H9 (cell line): Measurements from ENCODE around the gene CCDC138. TPM values are rescaled to one million over a fixed set of nuclear protein-coding genes. Genes with fewer than 3 reads are reported as not detected.

Experiments
- DNase-seq: peaks from one replicate; pipeline ENCODE4 v3.0.0-alpha.2; 2017
- H2AFZ ChIP-seq: one replicate; pipeline ENCODE4 v1.6.1; 2013; ENCODE audit warnings: mild to moderate bottlenecking, low read length, control low read depth, moderate library complexity
- H2AK5ac ChIP-seq: 2 replicates; pipeline ENCODE4 v1.6.1; 2013; ENCODE audit warnings: low read length, control low read depth, mixed read lengths; ENCODE audit not compliant: insufficient read length
- H2BK120ac ChIP-seq: one replicate; pipeline ENCODE4 v1.6.1; 2013; ENCODE audit warnings: low read depth, mild to moderate bottlenecking, low read length, control low read depth, inconsistent platforms; ENCODE audit not compliant: poor library complexity, severe bottlenecking
- H2BK12ac ChIP-seq: 2 replicates; pipeline ENCODE4 v1.6.1; 2013; ENCODE audit warnings: low read length, control low read depth, mixed read lengths, low read depth; ENCODE audit not compliant: insufficient read length
- H2BK15ac ChIP-seq: 2 replicates; pipeline ENCODE4 v1.6.1; 2013; ENCODE audit warnings: low read depth, low read length, control low read depth
- H2BK20ac ChIP-seq: one replicate; pipeline ENCODE4 v1.6.1; 2013; ENCODE audit warnings: low read depth, mild to moderate bottlenecking, low read length, control low read depth, inconsistent platforms; ENCODE audit not compliant: poor library complexity, severe bottlenecking
- H2BK5ac ChIP-seq: 2 replicates; pipeline ENCODE4 v1.6.1; 2013; ENCODE audit warnings: low read length, control low read depth, mixed read lengths; ENCODE audit not compliant: insufficient read length
- H3K14ac ChIP-seq: 2 replicates; pipeline ENCODE4 v1.6.1; 2013; ENCODE audit warnings: low read length, control low read depth; ENCODE audit not compliant: insufficient read depth
- H3K18ac ChIP-seq: 2 replicates; pipeline ENCODE4 v1.6.1; 2013; ENCODE audit warnings: low read depth, mild to moderate bottlenecking, mixed read lengths, low read length, control low read depth; ENCODE audit not compliant: insufficient read length
- H3K23ac ChIP-seq: 2 replicates; pipeline ENCODE4 v1.6.1; 2013; ENCODE audit warnings: low read length, control low read depth, mixed read lengths, low read depth; ENCODE audit not compliant: insufficient read length
- H3K23me2 ChIP-seq: 2 replicates; pipeline ENCODE4 v1.6.1; 2013; ENCODE audit warnings: low read depth, mild to moderate bottlenecking, mixed read lengths, low read length, control low read depth; ENCODE audit not compliant: insufficient read length, poor library complexity, severe bottlenecking
- H3K27ac ChIP-seq: 2 replicates; pipeline ENCODE4 v1.5.1; 2013; ENCODE audit warnings: low read length, control low read depth, mixed read lengths, low read depth; ENCODE audit not compliant: insufficient read length
- H3K27me3 ChIP-seq: 2 replicates; pipeline ENCODE4 v1.6.1; 2013; ENCODE audit warnings: low read length, control low read depth, inconsistent platforms; ENCODE audit not compliant: insufficient read depth
- H3K4ac ChIP-seq: 2 replicates; pipeline ENCODE4 v1.6.1; 2013; ENCODE audit warnings: low read depth, mild to moderate bottlenecking, control low read depth, inconsistent platforms, low read length, moderate library complexity
- H3K4me1 ChIP-seq: 2 replicates; pipeline ENCODE4 v1.6.1; 2013; ENCODE audit warnings: low read length, control low read depth, inconsistent platforms; ENCODE audit not compliant: insufficient read depth
- H3K4me2 ChIP-seq: 2 replicates; pipeline ENCODE4 v1.6.1; 2013; ENCODE audit warnings: low read length, control low read depth, mixed read lengths; ENCODE audit not compliant: insufficient read length, insufficient read depth
- H3K56ac ChIP-seq: 2 replicates; pipeline ENCODE4 v1.6.1; 2013; ENCODE audit warnings: low read depth, mild to moderate bottlenecking, mixed read lengths, low read length, control low read depth; ENCODE audit not compliant: insufficient read length
- H3K79me1 ChIP-seq: 2 replicates; pipeline ENCODE4 v1.6.1; 2013; ENCODE audit warnings: low read depth, mild to moderate bottlenecking, moderate library complexity, low read length, control low read depth, inconsistent platforms; ENCODE audit not compliant: insufficient read depth, poor library complexity, severe bottlenecking
- H3K79me2 ChIP-seq: 2 replicates; pipeline ENCODE4 v1.6.1; 2013; ENCODE audit warnings: low read length, control low read depth, inconsistent platforms; ENCODE audit not compliant: insufficient read depth
- H3K9ac ChIP-seq: 2 replicates; pipeline ENCODE4 v1.6.1; 2013; ENCODE audit warnings: low read length, control low read depth, mixed read lengths; ENCODE audit not compliant: insufficient read length; ENCODE audit errors: extremely low read depth
- H3K9me3 ChIP-seq: one replicate; pipeline ENCODE4 v1.6.1; 2013; ENCODE audit warnings: low read depth, low read length, inconsistent platforms; ENCODE audit not compliant: control insufficient read depth
- H3T11ph ChIP-seq: one replicate; pipeline ENCODE4 v1.6.1; 2013; ENCODE audit warnings: mild to moderate bottlenecking, low read length, control low read depth, inconsistent platforms
- H4K20me1 ChIP-seq: one replicate; pipeline ENCODE4 v1.6.1; 2013; ENCODE audit not compliant: control insufficient read depth, insufficient read length, insufficient read depth
- H4K5ac ChIP-seq: 2 replicates; pipeline ENCODE4 v1.6.1; 2013; ENCODE audit warnings: low read depth, mild to moderate bottlenecking, mixed read lengths, low read length, control low read depth; ENCODE audit not compliant: insufficient read length
- H4K8ac ChIP-seq: replicated peaks from 2 replicates; pipeline ENCODE4 v1.6.1; 2013; ENCODE audit warnings: low read length, control low read depth, mixed read lengths, low read depth; ENCODE audit not compliant: insufficient read length
- H4K91ac ChIP-seq: 2 replicates; pipeline ENCODE4 v1.6.1; 2013; ENCODE audit warnings: low read depth, mild to moderate bottlenecking, moderate library complexity, mixed read lengths, low read length, control low read depth; ENCODE audit not compliant: insufficient read length
- H3K27ac Mint-ChIP-seq, 3 experiments: 2 replicates in 2 of 3; 3 replicates in 1 of 3; pipeline ENCODE4 v1.8.0; 2020 to 2021; ENCODE audit warnings: mixed read lengths in 3 of 3, mild to moderate bottlenecking in 1 of 3, moderate library complexity in 1 of 3
- H3K27me3 Mint-ChIP-seq: 2 replicates; pipeline ENCODE4 v1.8.0; 2021; ENCODE audit warnings: low read depth, mild to moderate bottlenecking, moderate library complexity, mixed read lengths
- H3K36me3 Mint-ChIP-seq, 3 experiments: 2 replicates in 2 of 3; 3 replicates in 1 of 3; pipeline ENCODE4 v1.8.0; 2020 to 2021; ENCODE audit warnings: low read depth in 3 of 3, mixed read lengths in 3 of 3; ENCODE audit not compliant: insufficient read depth in 1 of 3
- H3K4me1 Mint-ChIP-seq, 2 experiments: 2 replicates each; pipeline ENCODE4 v1.8.0; 2020; ENCODE audit warnings: mixed read lengths in 2 of 2
- H3K4me3 Mint-ChIP-seq, 2 experiments: 2 replicates in 1 of 2; 3 replicates in 1 of 2; pipeline ENCODE4 v1.8.0; 2020 to 2021; ENCODE audit warnings: mild to moderate bottlenecking in 2 of 2, mixed read lengths in 2 of 2, moderate library complexity in 1 of 2
- H3K9me3 Mint-ChIP-seq, 2 experiments: 2 replicates in 1 of 2; 3 replicates in 1 of 2; pipeline ENCODE4 v1.8.0; 2020; ENCODE audit warnings: mild to moderate bottlenecking in 2 of 2, mixed read lengths in 2 of 2, moderate library complexity in 1 of 2
- WGBS: extraction: QIAGEN DNeasy Blood & Tissue Kit; methylation state at CpG from one replicate; pipeline ENCODE4 v1.1.7; 2013; ENCODE audit warnings: missing lambda C conversion rate, low lambda C conversion rate, mixed read lengths; ENCODE audit not compliant: insufficient read length; ENCODE audit errors: extremely low coverage; 5-methylcytosine and 5-hydroxymethylcytosine counted together
- total RNA-seq: library from RNA; stranded (reverse); gene quantifications from 2 replicates; pipeline ENCODE4 v1.2.1, GENCODE V29; 2021
- TF ChIP-seq, protein P1 (sequence below): fragments of 200-600 bp; sonication (generic); conservative IDR thresholded peaks from 3 replicates; pipeline ENCODE4 v1.8.0; 2021; ENCODE audit warnings: antibody characterized with exemption, mild to moderate bottlenecking

CCDC138 gene
- total RNA-seq, 1 experiment from 2014 or later, result 32.7 TPM

DNA sequence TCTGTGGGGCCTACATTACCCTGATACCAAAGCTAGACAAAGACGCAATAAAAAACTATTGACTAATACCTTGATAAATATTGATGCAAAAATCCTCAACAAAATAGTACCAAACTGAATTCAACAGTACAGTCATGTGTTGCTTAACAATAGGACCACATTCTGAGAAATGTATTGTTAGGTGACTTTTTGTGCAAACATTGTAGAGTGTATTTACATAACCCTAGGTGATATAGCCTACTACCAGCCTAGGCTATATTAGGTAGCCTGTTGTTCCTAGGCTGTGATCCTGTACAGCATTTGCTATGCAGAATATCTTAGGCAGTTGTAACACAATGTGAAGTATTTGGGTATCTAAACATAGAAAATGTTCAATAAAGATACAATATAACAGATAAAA lies 36.7 kb downstream of the CCDC138 start:
- no peak overlapping the region for H3K56ac ChIP-seq
- H3K9me3 ChIP-seq, result no peaks in the 10 kb centered on the region
- H4K91ac ChIP-seq, result no peak overlapping the region
- no peak overlapping the region for H4K8ac ChIP-seq
- H3K4me2 ChIP-seq, result no peak overlapping the region
- no peak overlapping the region for H3K4ac ChIP-seq
- no peak overlapping the region for H2BK20ac ChIP-seq
- no CpG with 5 or more reads among the region's 1 CpG for WGBS
- H2AK5ac ChIP-seq, result no peak overlapping the region
- H2BK5ac ChIP-seq, result no peak overlapping the region
- H3K27ac ChIP-seq, result no peak overlapping the region
- Mint-ChIP-seq H3K36me3 (peaks cover 13 to 55% (median 18%) of the 10 kb centered on the region in 3 experiments; a peak in 6 of 7 replicates), H3K4me3 (no peak overlapping the region), H3K27ac (no peak overlapping the region), H3K9me3 (no peaks in the 10 kb centered on the region; a peak in 1 of 5 replicates), H3K27me3 (no peaks in the 10 kb centered on the region), H3K4me1 (no peaks in the 10 kb centered on the region; a peak in 1 of 4 replicates)
- no peak overlapping the region for H3K23ac ChIP-seq
- H3K4me1 ChIP-seq, result no peaks in the 10 kb centered on the region
- no peaks in the 10 kb centered on the region for H4K20me1 ChIP-seq
- H2AFZ ChIP-seq, result no peak overlapping the region
- no peak overlapping the region for H3K14ac ChIP-seq
- TF ChIP-seq, protein P1, sequence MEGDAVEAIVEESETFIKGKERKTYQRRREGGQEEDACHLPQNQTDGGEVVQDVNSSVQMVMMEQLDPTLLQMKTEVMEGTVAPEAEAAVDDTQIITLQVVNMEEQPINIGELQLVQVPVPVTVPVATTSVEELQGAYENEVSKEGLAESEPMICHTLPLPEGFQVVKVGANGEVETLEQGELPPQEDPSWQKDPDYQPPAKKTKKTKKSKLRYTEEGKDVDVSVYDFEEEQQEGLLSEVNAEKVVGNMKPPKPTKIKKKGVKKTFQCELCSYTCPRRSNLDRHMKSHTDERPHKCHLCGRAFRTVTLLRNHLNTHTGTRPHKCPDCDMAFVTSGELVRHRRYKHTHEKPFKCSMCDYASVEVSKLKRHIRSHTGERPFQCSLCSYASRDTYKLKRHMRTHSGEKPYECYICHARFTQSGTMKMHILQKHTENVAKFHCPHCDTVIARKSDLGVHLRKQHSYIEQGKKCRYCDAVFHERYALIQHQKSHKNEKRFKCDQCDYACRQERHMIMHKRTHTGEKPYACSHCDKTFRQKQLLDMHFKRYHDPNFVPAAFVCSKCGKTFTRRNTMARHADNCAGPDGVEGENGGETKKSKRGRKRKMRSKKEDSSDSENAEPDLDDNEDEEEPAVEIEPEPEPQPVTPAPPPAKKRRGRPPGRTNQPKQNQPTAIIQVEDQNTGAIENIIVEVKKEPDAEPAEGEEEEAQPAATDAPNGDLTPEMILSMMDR, result no peak
- no peaks in the 10 kb centered on the region for H3K79me1 ChIP-seq
- no peak overlapping the region for H3K18ac ChIP-seq
- H3T11ph ChIP-seq, result no peak overlapping the region
- no peak overlapping the region for H3K9ac ChIP-seq
- H2BK15ac ChIP-seq, result no peak overlapping the region
- H2BK12ac ChIP-seq, result no peak overlapping the region
- H3K23me2 ChIP-seq, result no peaks in the 10 kb centered on the region
- no peaks in the 10 kb centered on the region for H3K27me3 ChIP-seq
- no peak overlapping the region for H2BK120ac ChIP-seq
- no peak for DNase-seq
- H3K79me2 ChIP-seq, result no peaks in the 10 kb centered on the region
- no peak overlapping the region for H4K5ac ChIP-seq
